22Rv1 (cell line): Measurements from ENCODE around the gene GTF2H2C_2.
"Not testable (repeated sequence)": the region's sequence is repeated elsewhere in the genome, so short reads cannot be mapped to it uniquely, and the experiment has no call there.

ENCODE experiments used
- CTCF ChIP-seq: fragments of 450-650 bp; IDR thresholded peaks from 2 replicates; pipeline ENCODE4 v1.5.1; 2017; ENCODE audit warnings: mild to moderate bottlenecking
- ZFX ChIP-seq: fragments of 450-650 bp; IDR thresholded peaks from 2 replicates; pipeline ENCODE4 v1.6.1; 2017; ENCODE audit warnings: antibody characterized with exemption, borderline replicate concordance

GRCh38 chr5:70415117-70415516, at the start of gene GTF2H2C_2:
- TF ChIP-seq CTCF, ZFX: not testable (repeated sequence)
